Measurements from ENCODE around the gene BTF3L4. TPM values are rescaled to one million over a fixed set of nuclear protein-coding genes. Genes with fewer than 3 reads are reported as not detected.
"Not testable (repeated sequence)": the region's sequence is repeated elsewhere in the genome, so short reads cannot be mapped to it uniquely, and the experiment has no call there.

Gene BTF3L4
- total RNA-seq, 1 experiment from 2014 or later: 106 TPM

DNA sequence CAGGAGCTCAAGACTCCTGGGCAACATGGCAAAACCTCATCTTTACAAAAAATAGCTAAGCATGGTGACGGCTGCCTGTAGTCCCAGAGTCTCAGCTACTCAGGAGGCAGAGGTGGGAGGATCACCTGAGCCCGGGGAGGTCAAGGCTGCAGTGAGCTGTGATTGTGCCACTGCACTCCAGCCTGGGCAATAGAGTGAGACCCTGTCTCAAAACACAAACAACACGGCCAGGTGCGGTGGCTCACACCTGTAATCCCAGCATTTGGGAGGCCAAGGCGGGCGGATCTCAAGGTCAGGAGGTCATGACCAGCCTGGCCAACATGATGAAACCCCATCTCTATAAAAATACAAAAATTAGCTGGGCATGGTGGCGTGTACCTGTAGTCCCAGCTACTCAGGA, 38.2 kb downstream of the BTF3L4 start:
- H3K36me3 Mint-ChIP-seq (ENCODE audit: insufficient read depth in 1 of 3, low read depth in 3 of 3): peaks cover 18 to 22% (median 20%) of the 10 kb centered on the region in 3 experiments
- not testable (repeated sequence) for H3K79me2 ChIP-seq (ENCODE audit: insufficient read depth, low read length); H3K9me3 Mint-ChIP-seq; H3K27me3 ChIP-seq (ENCODE audit: insufficient read depth, low read length); H3K9ac ChIP-seq (ENCODE audit: extremely low read depth, insufficient read length, low read length); H3K4me1 Mint-ChIP-seq; H3K23ac ChIP-seq (ENCODE audit: insufficient read length, low read depth, low read length); H3K9me3 ChIP-seq (ENCODE audit: control insufficient read depth, low read depth, low read length); H2BK12ac ChIP-seq (ENCODE audit: insufficient read length, low read depth, low read length); H2AFZ ChIP-seq (ENCODE audit: low read length); H3K14ac ChIP-seq (ENCODE audit: insufficient read depth, low read length); H2AK5ac ChIP-seq (ENCODE audit: insufficient read length, low read length); H3T11ph ChIP-seq (ENCODE audit: low read length); H3K4me3 Mint-ChIP-seq; H2BK120ac ChIP-seq (ENCODE audit: low read depth, low read length, poor library complexity, severe bottlenecking); H4K8ac ChIP-seq (replicated peaks; ENCODE audit: insufficient read length, low read depth, low read length); H4K91ac ChIP-seq (ENCODE audit: insufficient read length, low read depth, low read length); H2BK20ac ChIP-seq (ENCODE audit: low read depth, low read length, poor library complexity, severe bottlenecking); H2BK15ac ChIP-seq (ENCODE audit: low read depth, low read length); H3K18ac ChIP-seq (ENCODE audit: insufficient read length, low read depth, low read length); H4K5ac ChIP-seq (ENCODE audit: insufficient read length, low read depth, low read length); H4K20me1 ChIP-seq (ENCODE audit: control insufficient read depth, insufficient read depth, insufficient read length); H3K27ac ChIP-seq (ENCODE audit: insufficient read length, low read depth, low read length); DNase-seq; H3K4me2 ChIP-seq (ENCODE audit: insufficient read depth, insufficient read length, low read length); H3K27me3 Mint-ChIP-seq (ENCODE audit: low read depth); H3K4me1 ChIP-seq (ENCODE audit: insufficient read depth, low read length); H3K79me1 ChIP-seq (ENCODE audit: insufficient read depth, low read depth, low read length, poor library complexity, severe bottlenecking); H3K56ac ChIP-seq (ENCODE audit: insufficient read length, low read depth, low read length); H3K23me2 ChIP-seq (ENCODE audit: insufficient read length, low read depth, low read length, poor library complexity, severe bottlenecking); H3K4ac ChIP-seq (ENCODE audit: low read depth, low read length); H3K27ac Mint-ChIP-seq; H2BK5ac ChIP-seq (ENCODE audit: insufficient read length, low read length)
- no CpG with 5 or more reads among the region's 7 CpGs for WGBS (ENCODE audit: extremely low coverage, insufficient read length, low lambda C conversion rate)

Data from H9 (cell line).